ENCODE measurements around the gene SLC25A13. TPM values are rescaled to one million over a fixed set of nuclear protein-coding genes. Genes with fewer than 3 reads are reported as not detected.
A peak's percentile ranks its signal among the peaks of the same experiment; 100 is the strongest.

Gene SLC25A13
- total and polyA plus RNA-seq, 3 experiments from 2014 or later, result 9.7 to 13.8 (median 10.8) TPM

DNA sequence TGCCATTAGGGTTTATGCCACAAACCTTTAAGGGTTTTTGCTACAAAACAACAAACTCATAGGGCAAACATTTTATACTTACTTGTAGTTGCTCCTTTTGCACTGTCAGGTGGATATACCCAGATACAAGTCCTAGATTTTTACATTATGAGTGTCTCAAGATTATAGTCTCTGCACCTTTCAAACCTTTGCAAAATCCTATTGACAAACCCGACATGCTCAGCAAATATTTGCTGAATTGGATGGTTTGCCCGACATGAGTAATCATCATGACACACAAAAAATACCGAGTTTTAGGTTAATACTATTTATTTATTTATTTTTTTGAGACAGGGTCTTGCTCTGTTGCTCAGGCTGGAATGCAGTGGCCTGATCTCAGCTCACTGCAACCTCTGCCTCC, 117.3 kb downstream of the SLC25A13 start:
- H3K36me3 Mint-ChIP-seq, result peaks cover 3 to 19% (median 5%) of the 10 kb centered on the region in 3 donors
- no peak for DNase-seq
- POLR2A ChIA-PET, result no interaction called here
- H3K9me3 Mint-ChIP-seq, result no peaks in the 10 kb centered on the region
- CTCF ChIA-PET, result no interaction called here
- H3K27ac Mint-ChIP-seq, result no peak overlapping the region
- no peaks in the 10 kb centered on the region for H3K9me3 ChIP-seq (ENCODE audit: low read length)
- H3K4me1 Mint-ChIP-seq, result no peaks in the 10 kb centered on the region
- no peak overlapping the region for H3K4me3 ChIP-seq (ENCODE audit: low read length)
- no peaks in the 10 kb centered on the region for H3K27me3 Mint-ChIP-seq
- H3K4me1 ChIP-seq (ENCODE audit: insufficient read depth, low read length), result no peaks in the 10 kb centered on the region
- H3K4me3 Mint-ChIP-seq, result no peak overlapping the region
- H3K27ac ChIP-seq (ENCODE audit: low read depth, low read length), result no peak overlapping the region
- H3K36me3 ChIP-seq (ENCODE audit: insufficient read depth, low read length), result no peaks in the 10 kb centered on the region
- H3K27me3 ChIP-seq (ENCODE audit: insufficient read depth, low read length, poor library complexity, severe bottlenecking), result no peaks in the 10 kb centered on the region

DNA sequence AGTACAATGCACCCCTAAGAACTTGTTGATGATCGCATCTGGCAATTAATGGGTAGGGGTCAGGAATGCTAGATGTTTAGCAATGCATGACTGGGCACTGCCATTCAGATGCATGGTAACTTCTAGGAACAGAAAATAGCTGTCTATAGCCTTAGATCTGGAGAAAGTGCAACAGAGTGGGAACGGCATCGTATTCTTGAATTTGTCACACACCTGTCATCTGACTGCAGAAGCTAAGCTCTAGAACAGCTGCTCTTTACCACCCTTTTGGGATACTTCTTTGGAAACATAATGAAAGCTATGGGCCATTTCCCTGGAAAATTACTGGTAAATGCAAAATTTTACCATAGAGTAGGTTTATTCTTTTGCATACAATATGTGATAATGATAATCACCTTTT, 118.1 kb downstream of the SLC25A13 start:
- no peak overlapping the region for H3K4me3 ChIP-seq (ENCODE audit: low read length)
- no peaks in the 10 kb centered on the region for H3K9me3 ChIP-seq (ENCODE audit: low read length)
- no peaks in the 10 kb centered on the region for H3K36me3 ChIP-seq (ENCODE audit: insufficient read depth, low read length)
- ChIA-PET POLR2A (no interaction called here), CTCF (no interaction called here)
- Mint-ChIP-seq H3K4me1 (no peaks in the 10 kb centered on the region), H3K4me3 (no peak overlapping the region), H3K36me3 (peaks cover 3 to 19% (median 5%) of the 10 kb centered on the region in 3 donors), H3K9me3 (no peaks in the 10 kb centered on the region), H3K27ac (no peak overlapping the region), H3K27me3 (no peaks in the 10 kb centered on the region)
- H3K4me1 ChIP-seq (ENCODE audit: insufficient read depth, low read length), result no peaks in the 10 kb centered on the region
- no peak overlapping the region for H3K27ac ChIP-seq (ENCODE audit: low read depth, low read length)
- H3K27me3 ChIP-seq (ENCODE audit: insufficient read depth, low read length, poor library complexity, severe bottlenecking), result no peaks in the 10 kb centered on the region
- no peak for DNase-seq

DNA sequence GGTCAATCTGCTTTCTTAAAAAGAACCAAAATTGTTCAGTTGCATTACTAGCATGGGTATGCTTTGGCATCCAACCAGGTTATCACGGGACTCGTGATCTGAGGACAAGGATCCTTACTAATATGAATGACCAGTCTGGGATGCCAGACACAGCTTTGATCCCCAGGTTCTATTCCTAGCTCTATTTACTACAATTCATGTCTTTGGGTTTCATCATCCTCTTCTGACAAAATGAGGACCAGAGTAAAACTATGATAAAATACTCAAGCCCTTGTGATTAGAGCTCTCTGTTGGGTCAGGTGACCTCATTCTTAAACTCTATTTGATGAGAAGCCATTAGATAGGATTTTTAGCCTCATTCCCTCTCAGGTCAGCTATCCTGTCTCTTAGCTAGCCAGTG, 119.8 kb downstream of the SLC25A13 start:
- no peak overlapping the region for H3K4me3 ChIP-seq (ENCODE audit: low read length)
- H3K4me1 ChIP-seq (ENCODE audit: insufficient read depth, low read length), result no peaks in the 10 kb centered on the region
- H3K27me3 ChIP-seq (ENCODE audit: insufficient read depth, low read length, poor library complexity, severe bottlenecking), result no peaks in the 10 kb centered on the region
- Mint-ChIP-seq H3K27me3 (no peaks in the 10 kb centered on the region), H3K4me1 (no peaks in the 10 kb centered on the region), H3K27ac (no peak overlapping the region), H3K36me3 (peaks cover 0 to 12% (median 3%) of the 10 kb centered on the region in 3 donors), H3K4me3 (no peak overlapping the region), H3K9me3 (no peaks in the 10 kb centered on the region)
- H3K36me3 ChIP-seq (ENCODE audit: insufficient read depth, low read length), result no peaks in the 10 kb centered on the region
- POLR2A ChIA-PET, result no interaction called here
- CTCF ChIA-PET, result no interaction called here
- H3K27ac ChIP-seq (ENCODE audit: low read depth, low read length), result no peak overlapping the region
- no peak for DNase-seq
- H3K9me3 ChIP-seq (ENCODE audit: low read length), result no peaks in the 10 kb centered on the region

DNA sequence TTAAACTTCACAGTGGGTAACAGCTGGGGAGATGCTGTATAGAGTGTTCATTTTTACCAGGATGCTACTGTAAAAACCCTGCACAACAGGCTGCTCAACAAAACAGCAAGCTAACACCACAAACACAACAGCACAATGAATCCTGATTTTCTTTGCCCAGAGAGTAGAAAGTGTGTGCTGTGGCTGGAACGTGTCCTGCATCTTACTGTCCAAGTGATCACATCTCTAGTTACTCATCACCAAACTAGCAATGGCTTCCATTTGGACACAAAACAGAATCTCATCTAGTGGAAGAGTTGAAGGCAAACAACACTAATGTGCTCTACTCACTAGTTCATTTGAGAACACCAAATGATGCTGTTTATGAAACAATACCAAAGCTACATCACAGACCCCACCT, 121.2 kb downstream of the SLC25A13 start:
- POLR2A ChIA-PET, result no interaction called here
- CTCF ChIA-PET, result no interaction called here
- Histone ChIP-seq H3K9me3 (ENCODE audit: low read length) (no peaks in the 10 kb centered on the region), H3K36me3 (ENCODE audit: insufficient read depth, low read length) (no peaks in the 10 kb centered on the region), H3K27me3 (ENCODE audit: insufficient read depth, low read length, poor library complexity, severe bottlenecking) (no peaks in the 10 kb centered on the region), H3K4me3 (ENCODE audit: low read length) (no peak overlapping the region), H3K4me1 (ENCODE audit: insufficient read depth, low read length) (no peaks in the 10 kb centered on the region), H3K27ac (ENCODE audit: low read depth, low read length) (no peak overlapping the region)
- Mint-ChIP-seq H3K27me3 (no peaks in the 10 kb centered on the region), H3K4me1 (no peaks in the 10 kb centered on the region), H3K4me3 (no peak overlapping the region), H3K9me3 (no peaks in the 10 kb centered on the region), H3K36me3 (peaks cover 0 to 4% (median 4%) of the 10 kb centered on the region in 3 donors), H3K27ac (peak overlapping the region in 1 of 8 donors; percentile 82)
- no peak for DNase-seq

DNA sequence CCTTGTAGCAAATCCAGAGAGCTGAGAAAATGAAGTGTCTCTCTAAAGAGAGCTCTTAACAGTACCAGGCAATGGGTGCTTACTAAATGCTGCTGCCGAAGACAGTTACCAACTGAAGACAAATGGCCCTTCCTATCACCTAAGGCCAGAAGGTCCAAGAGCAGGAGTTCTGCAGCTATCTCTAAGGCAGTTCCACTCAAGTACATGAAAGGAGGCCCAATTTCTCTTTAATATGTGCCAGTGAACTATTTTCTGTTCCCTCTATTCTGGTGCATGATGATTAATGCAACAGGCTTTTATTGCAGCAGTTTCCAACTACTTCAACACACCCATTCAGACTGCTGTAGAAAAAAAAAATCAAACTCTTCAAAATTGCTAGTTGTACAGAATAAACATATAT, 122.5 kb downstream of the SLC25A13 start:
- DNase-seq, result no peak
- no peaks in the 10 kb centered on the region for H3K4me1 Mint-ChIP-seq
- H3K27me3 Mint-ChIP-seq, result no peaks in the 10 kb centered on the region
- H3K36me3 ChIP-seq (ENCODE audit: insufficient read depth, low read length), result no peaks in the 10 kb centered on the region
- no peak overlapping the region for H3K27ac Mint-ChIP-seq
- no peaks in the 10 kb centered on the region for H3K9me3 ChIP-seq (ENCODE audit: low read length)
- H3K4me3 ChIP-seq (ENCODE audit: low read length), result no peak overlapping the region
- H3K4me1 ChIP-seq (ENCODE audit: insufficient read depth, low read length), result no peaks in the 10 kb centered on the region
- H3K9me3 Mint-ChIP-seq, result no peaks in the 10 kb centered on the region
- H3K4me3 Mint-ChIP-seq, result no peak overlapping the region
- ChIA-PET CTCF (no interaction called here), POLR2A (no interaction called here)
- H3K27ac ChIP-seq (ENCODE audit: low read depth, low read length), result no peak overlapping the region
- no peaks in the 10 kb centered on the region for H3K27me3 ChIP-seq (ENCODE audit: insufficient read depth, low read length, poor library complexity, severe bottlenecking)
- H3K36me3 Mint-ChIP-seq, result peaks cover 0 to 4% (median 4%) of the 10 kb centered on the region in 3 donors

DNA sequence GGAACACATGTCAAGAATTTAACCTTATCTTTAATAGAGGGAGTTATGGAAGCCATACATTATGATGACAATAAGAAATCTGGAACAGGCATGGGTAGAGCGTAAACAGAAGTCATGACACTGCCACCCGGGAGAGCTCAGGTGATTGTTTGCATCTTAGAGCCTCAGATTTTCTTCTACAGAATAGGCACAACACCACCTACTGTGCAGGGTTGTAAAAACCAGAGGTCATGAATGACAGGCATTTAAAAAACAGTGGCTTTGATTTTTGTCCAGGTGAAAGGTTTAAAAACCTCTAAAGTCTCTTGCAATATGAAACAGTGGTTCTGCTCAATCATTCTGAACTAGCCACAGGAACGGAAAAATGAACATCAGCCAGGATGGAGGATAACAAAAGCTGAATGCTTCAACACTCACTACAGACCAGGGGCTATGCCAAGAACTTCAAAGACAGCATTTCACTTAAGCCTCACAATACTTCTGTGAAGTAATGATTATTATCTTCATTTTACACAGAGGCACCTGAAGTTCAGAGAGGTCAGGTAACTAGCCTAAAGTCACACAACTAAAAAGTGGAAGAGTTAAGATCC, 123.8 kb downstream of the SLC25A13 start:
- Histone ChIP-seq H3K27ac (ENCODE audit: low read depth, low read length) (no peak overlapping the region), H3K4me3 (ENCODE audit: low read length) (no peak overlapping the region), H3K4me1 (ENCODE audit: insufficient read depth, low read length) (no peaks in the 10 kb centered on the region), H3K9me3 (ENCODE audit: low read length) (no peaks in the 10 kb centered on the region), H3K27me3 (ENCODE audit: insufficient read depth, low read length, poor library complexity, severe bottlenecking) (no peaks in the 10 kb centered on the region), H3K36me3 (ENCODE audit: insufficient read depth, low read length) (no peaks in the 10 kb centered on the region)
- POLR2A ChIA-PET, result no interaction called here
- Mint-ChIP-seq H3K4me1 (no peaks in the 10 kb centered on the region), H3K9me3 (no peaks in the 10 kb centered on the region), H3K36me3 (peaks cover 0 to 10% (median 4%) of the 10 kb centered on the region in 3 donors), H3K27me3 (no peaks in the 10 kb centered on the region), H3K27ac (no peak overlapping the region), H3K4me3 (no peak overlapping the region)
- no peak for DNase-seq
- CTCF ChIA-PET, result no interaction called here

DNA sequence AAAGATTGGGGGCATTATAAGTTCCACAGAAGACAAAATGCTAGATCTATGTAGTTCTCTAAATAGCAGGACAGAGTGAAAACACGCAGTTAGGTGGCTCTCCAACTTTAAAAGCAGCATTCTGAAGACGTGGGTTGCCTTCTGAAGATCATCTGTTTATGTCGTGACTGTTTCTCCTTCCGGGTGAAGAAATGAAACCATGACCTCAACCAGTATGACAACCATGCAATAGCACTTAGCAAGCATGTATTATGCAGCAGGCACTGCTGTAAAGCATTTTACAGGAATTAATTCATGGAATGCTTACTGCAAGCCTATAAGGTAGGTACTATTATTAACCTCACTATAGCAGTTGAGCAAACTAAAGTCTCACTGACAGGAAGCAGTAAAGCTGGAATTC, 125.2 kb downstream of the SLC25A13 start:
- H3K4me1 ChIP-seq (ENCODE audit: insufficient read depth, low read length), result no peaks in the 10 kb centered on the region
- no peaks in the 10 kb centered on the region for H3K27me3 ChIP-seq (ENCODE audit: insufficient read depth, low read length, poor library complexity, severe bottlenecking)
- ChIA-PET POLR2A (no interaction called here), CTCF (no interaction called here)
- Mint-ChIP-seq H3K4me1 (no peaks in the 10 kb centered on the region), H3K27ac (no peak overlapping the region), H3K4me3 (no peak overlapping the region), H3K27me3 (no peaks in the 10 kb centered on the region), H3K36me3 (peaks cover 9 to 22% (median 11%) of the 10 kb centered on the region in 3 donors), H3K9me3 (no peaks in the 10 kb centered on the region)
- DNase-seq, result no peak
- H3K36me3 ChIP-seq (ENCODE audit: insufficient read depth, low read length), result no peaks in the 10 kb centered on the region
- no peaks in the 10 kb centered on the region for H3K9me3 ChIP-seq (ENCODE audit: low read length)
- H3K4me3 ChIP-seq (ENCODE audit: low read length), result no peak overlapping the region
- H3K27ac ChIP-seq (ENCODE audit: low read depth, low read length), result no peak overlapping the region

DNA sequence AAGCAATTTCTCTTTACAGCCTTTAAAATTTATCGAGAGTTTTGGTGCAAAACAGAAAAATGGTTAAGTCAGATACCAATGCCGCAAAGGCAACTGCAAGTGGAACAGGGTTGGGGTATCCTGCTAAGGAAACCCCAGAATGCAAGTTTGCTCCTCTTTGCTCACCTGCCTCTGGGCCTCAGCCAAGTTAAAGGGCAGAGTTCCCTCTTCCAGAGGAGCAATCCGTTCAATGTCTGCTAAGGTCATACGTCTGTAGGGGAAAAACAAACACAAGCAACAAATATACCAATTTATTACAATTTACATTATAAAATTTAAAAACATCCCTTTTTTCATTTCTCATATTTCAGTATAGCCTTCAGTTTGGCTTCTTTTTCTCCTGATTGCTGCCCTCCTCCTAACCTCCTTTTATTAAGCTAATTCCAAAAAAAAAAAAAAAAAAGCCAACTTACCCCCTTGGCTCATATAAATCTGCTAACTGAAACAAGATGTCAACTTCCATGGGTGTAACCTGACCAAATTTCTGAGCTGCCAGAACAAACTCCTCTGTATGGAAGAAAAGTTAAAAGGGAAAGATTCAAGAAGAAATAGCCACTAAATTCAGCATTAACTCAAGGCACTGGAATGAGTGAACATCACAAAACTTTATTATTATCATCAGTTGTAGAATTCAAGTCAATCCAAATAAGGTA, 132.6 kb downstream of the SLC25A13 start:
- Histone ChIP-seq H3K36me3 (ENCODE audit: insufficient read depth, low read length) (no peaks in the 10 kb centered on the region), H3K27ac (ENCODE audit: low read depth, low read length) (no peak overlapping the region), H3K27me3 (ENCODE audit: insufficient read depth, low read length, poor library complexity, severe bottlenecking) (no peaks in the 10 kb centered on the region), H3K4me3 (ENCODE audit: low read length) (no peak overlapping the region), H3K9me3 (ENCODE audit: low read length) (no peaks in the 10 kb centered on the region), H3K4me1 (ENCODE audit: insufficient read depth, low read length) (no peaks in the 10 kb centered on the region)
- CTCF ChIA-PET, result no interaction called here
- no peaks in the 10 kb centered on the region for H3K9me3 Mint-ChIP-seq
- H3K4me3 Mint-ChIP-seq, result no peak overlapping the region
- no peaks in the 10 kb centered on the region for H3K27me3 Mint-ChIP-seq
- no peaks in the 10 kb centered on the region for H3K4me1 Mint-ChIP-seq
- POLR2A ChIA-PET, result no interaction called here
- DNase-seq, result no peak
- peaks cover 20 to 54% (median 27%) of the 10 kb centered on the region in 3 donors for H3K36me3 Mint-ChIP-seq
- no peak overlapping the region for H3K27ac Mint-ChIP-seq

Data from CD8-positive, alpha-beta memory T cell (primary cell).